ENCODE results near the gene RNF113B.

DNA sequence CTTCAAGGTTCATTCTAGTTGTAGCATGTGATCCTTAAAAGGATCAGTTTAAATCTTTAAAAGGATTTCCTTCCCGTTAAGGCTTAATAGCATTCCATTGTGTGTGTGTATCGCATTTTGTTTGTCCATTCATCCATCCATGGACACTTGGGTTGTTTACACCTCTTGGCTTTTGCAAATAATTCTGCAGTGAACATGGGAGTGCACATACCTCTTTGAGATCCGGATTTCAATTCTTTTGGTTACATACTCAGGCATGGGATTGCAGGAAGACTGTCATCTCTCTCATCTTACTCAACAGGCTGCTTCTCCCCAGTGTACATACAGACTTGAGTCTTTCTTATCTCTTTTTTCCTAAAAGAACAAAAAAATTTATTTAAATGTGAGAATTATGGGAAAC, 1.2 kb downstream of the RNF113B start:
- TF ChIP-seq, protein P1, sequence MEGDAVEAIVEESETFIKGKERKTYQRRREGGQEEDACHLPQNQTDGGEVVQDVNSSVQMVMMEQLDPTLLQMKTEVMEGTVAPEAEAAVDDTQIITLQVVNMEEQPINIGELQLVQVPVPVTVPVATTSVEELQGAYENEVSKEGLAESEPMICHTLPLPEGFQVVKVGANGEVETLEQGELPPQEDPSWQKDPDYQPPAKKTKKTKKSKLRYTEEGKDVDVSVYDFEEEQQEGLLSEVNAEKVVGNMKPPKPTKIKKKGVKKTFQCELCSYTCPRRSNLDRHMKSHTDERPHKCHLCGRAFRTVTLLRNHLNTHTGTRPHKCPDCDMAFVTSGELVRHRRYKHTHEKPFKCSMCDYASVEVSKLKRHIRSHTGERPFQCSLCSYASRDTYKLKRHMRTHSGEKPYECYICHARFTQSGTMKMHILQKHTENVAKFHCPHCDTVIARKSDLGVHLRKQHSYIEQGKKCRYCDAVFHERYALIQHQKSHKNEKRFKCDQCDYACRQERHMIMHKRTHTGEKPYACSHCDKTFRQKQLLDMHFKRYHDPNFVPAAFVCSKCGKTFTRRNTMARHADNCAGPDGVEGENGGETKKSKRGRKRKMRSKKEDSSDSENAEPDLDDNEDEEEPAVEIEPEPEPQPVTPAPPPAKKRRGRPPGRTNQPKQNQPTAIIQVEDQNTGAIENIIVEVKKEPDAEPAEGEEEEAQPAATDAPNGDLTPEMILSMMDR (IDR thresholded peaks at IDR 0.05; ENCODE audit: low read depth, low read length), result no peak
- TF ChIP-seq MAX (IDR thresholded peaks at IDR 0.05; ENCODE audit: low read depth, low read length) (no peak), POLR2A (IDR thresholded peaks at IDR 0.05; ENCODE audit: extremely low read depth, insufficient read length) (no peak)
